Left ventricle myocardium inferior (tissue), 1 donor: ENCODE results near the gene UBTD1. TPM values are rescaled to one million over a fixed set of nuclear protein-coding genes. Genes with fewer than 3 reads are reported as not detected.

Experiments
- DNase-seq: peaks from one replicate; pipeline ENCODE4 v3.0.0-alpha.2; 2020
- H3K27ac ChIP-seq: fragments of 200-600 bp; replicated peaks from 2 replicates; pipeline ENCODE4 v1.8.0; 2021
- H3K27me3 ChIP-seq: fragments of 200-600 bp; 2 replicates; pipeline ENCODE4 v1.8.0; 2021; ENCODE audit warnings: low read depth
- H3K36me3 ChIP-seq: fragments of 200-600 bp; 2 replicates; pipeline ENCODE4 v1.8.0; 2021
- H3K4me1 ChIP-seq: fragments of 200-600 bp; 2 replicates; pipeline ENCODE4 v1.8.0; 2021
- H3K4me3 ChIP-seq: fragments of 200-600 bp; 2 replicates; pipeline ENCODE4 v1.8.0; 2021; ENCODE audit warnings: mild to moderate bottlenecking, moderate library complexity
- H3K9me3 ChIP-seq: fragments of 200-600 bp; replicated peaks from 2 replicates; pipeline ENCODE4 v1.8.0; 2021
- CTCF ChIP-seq: fragments of 200-600 bp; IDR thresholded peaks from 2 replicates; pipeline ENCODE4 v1.8.0; 2021; ENCODE audit warnings: antibody characterized with exemption, mild to moderate bottlenecking, borderline replicate concordance
- intact Hi-C: fragments of 100-400 bp; cut with micrococcal nuclease; formaldehyde crosslinking; loops from one replicate; pipeline ENCODE4 v1.11.0; 2022
- total RNA-seq: library from RNA; stranded (reverse); fragmentation: NEBNext Ultra II Directional; extraction: Animal tissue kit (Norgen Biotek cat#: 25700); gene quantifications from one replicate; pipeline ENCODE4 v1.2.1, GENCODE V29; 2021
- donor health status: DM: no; HTN: yes; CAD: no; lungs with severe emphysema.

The UBTD1 gene
- total RNA-seq, 1 donor from 2014 or later, result 17.1 TPM

GRCh38 chr10:97570789-97571471 is 72.2 kb downstream of the UBTD1 start:
- peaks cover 31% of the 10 kb centered on the region for H3K36me3 ChIP-seq
- no peak overlapping the region for H3K4me3 ChIP-seq
- H3K9me3 ChIP-seq, result no peaks in the 10 kb centered on the region
- no peaks in the 10 kb centered on the region for H3K27me3 ChIP-seq
- no peak for TF ChIP-seq CTCF
- DNase-seq, result peak; percentile 34
- peak overlapping the region; percentile 91 for H3K27ac ChIP-seq
- peaks cover 37% of the 10 kb centered on the region for H3K4me1 ChIP-seq
- intact Hi-C loops, result loop anchor here (5.0 kb wide), 1 partner anchor 36 kb away; no protein-coding TSS in a partner anchor

DNA sequence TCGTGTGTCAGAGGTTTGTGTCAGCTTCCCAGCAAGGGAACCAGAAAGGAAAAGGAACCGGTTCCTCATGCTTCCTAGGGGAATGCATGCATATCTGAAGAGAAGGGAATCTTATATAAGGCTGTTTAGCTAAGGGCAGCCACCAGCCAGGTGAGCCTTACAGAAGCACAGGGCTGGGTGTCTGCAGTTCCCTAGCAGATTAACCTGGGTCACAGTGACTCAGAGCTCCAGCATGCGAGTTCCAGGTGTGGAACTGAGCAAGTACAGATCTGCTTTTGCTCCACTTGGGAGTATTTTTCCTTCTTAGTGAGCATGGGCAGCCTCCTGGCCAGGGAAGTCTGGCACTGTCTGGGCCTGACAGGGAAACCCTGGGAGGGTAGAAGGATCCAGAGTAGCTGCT is 72.9 kb downstream of the UBTD1 start:
- peak overlapping the region; percentile 91 for H3K27ac ChIP-seq
- intact Hi-C loops, result loop anchor here (5.0 kb wide), 1 partner anchor 36 kb away; no protein-coding TSS in a partner anchor
- no peaks in the 10 kb centered on the region for H3K27me3 ChIP-seq
- no peak overlapping the region for H3K4me3 ChIP-seq
- TF ChIP-seq CTCF, result no peak
- peak; percentile 1 for DNase-seq
- H3K36me3 ChIP-seq, result peaks cover 31% of the 10 kb centered on the region
- no peaks in the 10 kb centered on the region for H3K9me3 ChIP-seq
- H3K4me1 ChIP-seq, result peaks cover 42% of the 10 kb centered on the region

DNA sequence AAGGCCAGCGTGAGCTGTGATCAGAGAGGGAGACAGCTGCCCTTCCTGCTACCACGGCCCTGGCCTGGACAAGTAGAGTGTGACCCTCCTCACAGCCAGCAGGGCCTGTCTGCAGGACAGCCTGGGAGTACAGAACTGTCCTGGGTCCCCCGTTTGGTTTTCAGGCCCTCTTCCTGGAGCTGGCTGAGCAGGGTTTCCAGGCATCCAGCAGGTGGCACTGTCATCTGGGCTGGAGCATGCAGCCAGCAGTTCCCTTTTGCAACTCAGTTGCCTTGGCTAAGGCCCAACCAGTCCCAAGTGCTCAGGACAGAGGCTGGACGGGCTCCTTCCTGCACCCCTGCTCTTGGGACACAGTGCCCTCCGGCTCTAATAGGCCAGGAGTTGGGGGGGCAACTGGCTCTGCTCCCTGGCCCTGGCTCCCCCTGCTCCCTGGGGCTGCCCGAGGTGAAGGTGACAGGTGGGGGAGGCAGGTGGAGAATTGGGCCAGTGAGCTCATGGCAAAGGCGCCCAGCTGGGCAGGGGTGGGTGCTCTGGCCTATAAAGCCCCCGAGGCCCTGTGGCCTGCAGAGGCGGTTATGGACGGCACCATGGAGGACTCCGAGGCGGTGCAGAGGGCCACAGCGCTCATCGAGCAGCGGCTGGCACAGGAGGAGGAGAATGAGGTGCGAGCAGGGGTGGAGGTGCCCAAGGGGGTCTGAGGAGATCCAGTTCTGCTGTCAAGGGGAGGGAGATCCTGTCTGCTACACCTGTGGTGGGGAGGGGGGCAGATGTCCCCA is 73.7 kb downstream of the UBTD1 start, which contains the start of gene ANKRD2:
Gene ANKRD2, plus strand, starts transcription at position 566 of the 776 bp plus-strand sequence. Its CDS starts 10 bp downstream, at position 576.
- peak within 1 kb of the TSS; percentile 91 for H3K27ac ChIP-seq
- no peaks in the 10 kb centered on the region for H3K9me3 ChIP-seq
- H3K27me3 ChIP-seq, result no peaks in the 10 kb centered on the region
- peak within 1 kb of the TSS; percentile 58 for H3K4me3 ChIP-seq
- DNase-seq, result peak; percentile 86
- H3K36me3 ChIP-seq, result peaks cover 31% of the 10 kb centered on the region
- intact Hi-C loops, result loop anchor here (5.0 kb wide), 1 partner anchor 35 kb away; no protein-coding TSS in a partner anchor
- peaks cover 42% of the 10 kb centered on the region for H3K4me1 ChIP-seq
- peak; percentile 88 for TF ChIP-seq CTCF

GRCh38 chr10:97573021-97573420 is 74.3 kb downstream of the UBTD1 start:
- Histone ChIP-seq H3K4me3 (peak overlapping the region; percentile 58), H3K9me3 (no peaks in the 10 kb centered on the region), H3K4me1 (peaks cover 42% of the 10 kb centered on the region), H3K36me3 (peaks cover 28% of the 10 kb centered on the region), H3K27me3 (no peaks in the 10 kb centered on the region), H3K27ac (peak overlapping the region; percentile 91)
- TF ChIP-seq CTCF, result no peak
- peak; percentile 18 for DNase-seq
- intact Hi-C loops, result loop anchor here (5.0 kb wide), 1 partner anchor 34 kb away; no protein-coding TSS in a partner anchor

DNA sequence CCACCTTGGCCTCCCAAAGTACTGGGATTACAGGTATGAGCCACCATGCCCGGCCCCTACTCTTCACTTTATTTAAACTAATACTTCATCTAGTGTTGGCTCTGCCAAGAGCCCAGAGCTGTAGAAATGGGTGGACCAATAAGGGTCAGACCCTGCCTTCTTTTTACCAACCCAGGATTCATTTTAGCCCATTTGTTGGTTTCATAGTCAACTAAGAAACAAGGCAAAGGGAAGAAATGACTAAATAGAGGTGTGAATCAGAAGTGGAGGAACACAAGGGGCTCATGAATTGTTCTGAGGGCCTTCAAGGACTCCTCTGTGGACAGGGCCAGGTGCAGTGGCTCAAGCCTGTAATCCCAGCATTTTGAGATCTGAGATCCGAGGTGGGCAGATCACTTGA is 74.9 kb downstream of the UBTD1 start:
- intact Hi-C loops, result loop anchor here (5.0 kb wide), 1 partner anchor 34 kb away; no protein-coding TSS in a partner anchor
- Histone ChIP-seq H3K36me3 (peaks cover 23% of the 10 kb centered on the region), H3K4me3 (peak overlapping the region; percentile 58), H3K27me3 (no peaks in the 10 kb centered on the region), H3K27ac (peak overlapping the region; percentile 91), H3K4me1 (peaks cover 42% of the 10 kb centered on the region), H3K9me3 (no peaks in the 10 kb centered on the region)
- TF ChIP-seq CTCF, result no peak
- no peak for DNase-seq
